T1000 (cell line): ENCODE data around the gene NPAS2.
A peak's percentile ranks its signal among the peaks of the same experiment; 100 is the strongest.

Experiments
- DNase-seq: peaks from one replicate; lab custom pipeline; 2025; ENCODE audit warnings: mixed read lengths; lab: John Stamatoyannopoulos, UW

NPAS2 gene

GRCh38 chr2:100965596-100965995, 145.7 kb downstream of the NPAS2 start:
- DNase-seq = no peak

GRCh38 chr2:100967716-100968115, 147.8 kb downstream of the NPAS2 start:
- DNase-seq = no peak

GRCh38 chr2:100968146-100969145, 148.5 kb downstream of the NPAS2 start:
- DNase-seq = no peak

- no peak for DNase-seq
These were observed 150.1 kb downstream of the NPAS2 start for GRCh38 chr2:100969998-100970397.

GRCh38 chr2:100971221-100971620, 151.3 kb downstream of the NPAS2 start:
- DNase-seq = no peak

GRCh38 chr2:100972452-100972851, 152.5 kb downstream of the NPAS2 start:
- DNase-seq = no peak

GRCh38 chr2:100974712-100975520, 155.0 kb downstream of the NPAS2 start:
- no peak for DNase-seq

- DNase-seq = no peak
These were observed 155.5 kb downstream of the NPAS2 start for GRCh38 chr2:100975521-100975785.

- no peak for DNase-seq
These were observed 156.1 kb downstream of the NPAS2 start for GRCh38 chr2:100976061-100976460.

GRCh38 chr2:100976645-100977391, 156.9 kb downstream of the NPAS2 start:
- DNase-seq = peak; percentile 71

GRCh38 chr2:100977511-100977910, 157.6 kb downstream of the NPAS2 start:
- no peak for DNase-seq

- DNase-seq = no peak
These were observed 158.7 kb downstream of the NPAS2 start for GRCh38 chr2:100978582-100979191.

- no peak for DNase-seq
These were observed 160.1 kb downstream of the NPAS2 start for GRCh38 chr2:100980046-100980445.

- no peak for DNase-seq
These were observed 161.1 kb downstream of the NPAS2 start for GRCh38 chr2:100981011-100981410.

- DNase-seq = no peak
These were observed 162.5 kb downstream of the NPAS2 start for GRCh38 chr2:100982431-100982861.

GRCh38 chr2:100983201-100983600, 163.3 kb downstream of the NPAS2 start:
- DNase-seq = no peak

- no peak for DNase-seq
These were observed 163.9 kb downstream of the NPAS2 start for GRCh38 chr2:100983684-100984310.

- DNase-seq = peak; percentile 29
These were observed 165.0 kb downstream of the NPAS2 start for GRCh38 chr2:100984892-100985307.

- no peak for DNase-seq
These were observed 166.2 kb downstream of the NPAS2 start for GRCh38 chr2:100986157-100986556.

- DNase-seq = no peak
These were observed 167.6 kb downstream of the NPAS2 start for GRCh38 chr2:100987536-100987935.

GRCh38 chr2:100987974-100988373, 168.0 kb downstream of the NPAS2 start:
- no peak for DNase-seq
